DLD1 (cell line): Measurements from ENCODE around the gene TSLP.

Source experiments
- in situ Hi-C: cut with HindIII; loops from 2 replicates; pipeline ENCODE4 v1.10.0; 2017; ENCODE audit warnings: low sequenced_read_pairs

TSLP gene

GRCh38 chr5:111071413-111071812, at the start of gene TSLP:
Gene TSLP (plus strand): TSS chr5:111071713. CDS start chr5:111071891, 178 bp downstream.
- in situ Hi-C loops, result no loop called here

DNA sequence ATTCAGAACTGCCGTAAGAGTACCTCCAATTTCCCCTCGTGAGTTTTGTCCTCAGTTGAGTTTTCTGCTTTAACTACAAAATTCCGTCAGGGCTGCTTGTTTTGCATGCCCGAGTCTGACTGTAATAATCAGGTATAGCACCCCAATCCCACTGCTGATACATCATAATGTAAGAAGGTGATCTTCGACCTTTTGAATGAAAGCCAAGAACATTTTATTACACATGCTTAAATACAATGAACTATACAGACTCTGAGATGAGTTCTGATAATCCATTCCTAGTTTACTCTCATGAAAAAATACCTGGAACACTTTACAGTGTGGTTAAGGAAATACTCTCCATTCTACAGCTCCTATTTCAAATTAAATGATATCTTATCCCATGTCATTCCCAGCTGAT, 49.2 kb upstream of the TSLP start:
- in situ Hi-C loops, result no loop called here

DNA sequence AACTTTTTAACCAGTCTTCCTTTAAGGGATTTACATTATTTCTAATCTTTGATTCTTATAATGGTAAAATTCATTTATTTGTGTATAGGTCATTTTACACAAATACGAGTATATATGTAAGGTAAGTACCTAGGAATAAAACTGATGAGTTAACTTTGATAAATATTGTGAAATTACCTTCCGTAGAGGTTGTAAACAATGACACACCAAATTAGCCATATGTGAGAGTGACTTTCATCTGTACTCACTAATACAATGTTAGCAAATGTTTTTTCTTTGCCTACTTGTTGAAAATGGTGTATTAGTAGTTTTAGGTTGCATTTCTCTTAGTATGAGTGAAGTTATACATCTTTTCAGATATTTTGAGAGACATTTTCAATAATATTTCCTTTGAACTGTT, 42.6 kb upstream of the TSLP start:
- in situ Hi-C loops, result no loop called here

DNA sequence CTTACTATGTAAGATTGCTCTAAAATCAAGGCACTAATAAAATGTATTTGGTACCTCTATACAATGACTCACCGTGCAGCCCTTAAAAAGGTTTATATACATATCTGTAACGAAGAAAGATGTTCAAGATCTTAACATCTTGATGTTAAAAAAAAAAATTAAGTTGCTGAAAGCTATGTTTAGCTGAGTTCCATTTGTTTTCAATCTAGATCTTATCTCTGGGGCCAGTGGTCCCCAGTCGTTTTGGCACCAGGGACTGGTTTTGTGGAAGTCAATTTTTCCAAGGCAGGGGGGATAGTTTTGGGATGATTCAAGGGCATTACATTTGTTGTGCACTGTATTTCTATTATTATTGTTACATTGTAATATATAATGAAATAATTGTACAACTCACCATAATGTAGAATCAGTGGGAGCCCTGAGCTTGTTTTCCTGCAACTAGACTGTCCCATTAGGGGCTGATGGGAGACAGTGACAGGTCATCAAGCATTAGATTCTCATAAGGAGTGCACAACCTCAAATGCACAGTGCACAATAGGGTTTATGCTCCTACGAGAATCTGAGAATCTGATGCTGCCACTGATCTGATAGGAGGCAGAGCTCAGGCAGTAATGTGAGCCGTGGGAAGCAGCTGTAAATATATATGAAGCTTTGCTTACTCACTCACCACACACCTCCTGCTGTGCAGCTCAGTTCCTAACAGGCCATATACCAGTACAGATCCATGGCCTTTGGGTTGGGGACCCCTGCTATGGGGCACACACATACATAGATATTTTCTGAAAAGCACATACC, 27.6 kb upstream of the TSLP start:
- in situ Hi-C loops, result no loop called here

GRCh38 chr5:111058064-111058463, 13.4 kb upstream of the TSLP start:
- in situ Hi-C loops, result no loop called here

DNA sequence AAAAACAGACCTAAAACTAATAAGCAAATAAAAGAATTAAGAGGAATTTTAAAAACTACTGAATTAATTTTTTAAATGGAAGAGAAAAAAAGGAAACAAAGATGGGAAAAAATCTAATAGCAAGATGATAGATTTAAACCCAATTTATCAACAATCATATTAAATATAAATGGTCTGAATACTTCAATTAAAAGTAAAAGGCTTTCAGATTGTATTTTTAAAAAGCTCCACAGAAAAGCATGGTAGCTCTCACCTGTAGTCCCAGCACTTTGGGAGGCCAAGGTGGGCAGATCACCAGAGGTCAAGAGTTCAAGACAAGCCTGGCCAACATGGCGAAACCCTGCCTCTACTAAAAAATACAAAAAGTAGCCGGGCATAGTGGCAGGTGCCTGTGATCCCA, 11.3 kb upstream of the TSLP start:
- in situ Hi-C loops, result no loop called here

GRCh38 chr5:111061618-111062017, 9.9 kb upstream of the TSLP start:
- in situ Hi-C loops, result no loop called here

DNA sequence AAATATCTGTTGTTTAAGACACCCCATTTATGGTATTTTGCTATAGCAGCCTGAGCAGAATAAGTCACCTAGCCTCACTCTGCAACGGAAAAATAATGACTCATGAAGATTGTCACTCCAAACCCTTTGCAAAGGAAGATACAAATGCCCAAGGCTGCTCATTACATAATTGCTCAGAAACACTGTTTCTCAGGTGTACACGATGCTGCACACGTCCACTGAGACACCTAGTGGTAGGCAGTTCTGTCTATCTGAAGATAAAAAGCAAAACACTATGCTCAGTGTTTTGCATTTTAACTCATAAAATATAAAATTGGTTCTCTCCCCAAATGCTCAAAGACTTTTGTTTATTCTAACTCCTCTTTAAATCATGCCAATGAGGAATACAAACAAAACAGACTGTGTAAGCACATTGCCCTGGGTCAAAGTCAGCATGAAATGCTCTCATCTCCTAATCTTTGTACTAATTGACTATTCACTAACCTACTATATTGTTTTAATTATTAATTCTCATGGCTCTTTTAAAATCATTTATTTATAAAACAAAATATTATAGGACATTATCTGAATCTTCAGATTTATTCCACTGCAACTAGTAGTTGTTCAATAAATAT, 7.7 kb upstream of the TSLP start:
- in situ Hi-C loops, result no loop called here

- in situ Hi-C loops, result no loop called here
Measured at GRCh38 chr5:111066261-111066938, 5.1 kb upstream of the TSLP start.

DNA sequence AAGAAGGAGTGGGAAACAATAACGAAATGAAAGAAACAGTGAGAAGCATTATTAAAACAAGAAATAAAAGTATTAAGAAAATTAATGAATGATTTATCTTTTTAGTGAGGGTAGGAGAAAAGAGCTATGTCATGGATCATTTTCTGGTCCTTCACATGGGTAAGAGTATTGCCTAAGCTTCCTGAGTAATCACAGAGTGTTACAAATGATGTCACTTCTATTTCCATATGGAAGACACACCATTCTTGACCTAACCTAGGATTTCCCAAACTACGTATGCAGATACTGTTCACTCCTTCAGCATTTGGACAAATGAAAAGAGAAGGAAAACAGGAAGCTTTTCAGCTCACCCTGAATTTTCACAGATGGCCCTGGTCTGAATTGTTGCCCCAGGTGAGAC, 3.3 kb upstream of the TSLP start:
- in situ Hi-C loops, result no loop called here

GRCh38 chr5:111069839-111070238, 1.7 kb upstream of the TSLP start:
- in situ Hi-C loops, result no loop called here

DNA sequence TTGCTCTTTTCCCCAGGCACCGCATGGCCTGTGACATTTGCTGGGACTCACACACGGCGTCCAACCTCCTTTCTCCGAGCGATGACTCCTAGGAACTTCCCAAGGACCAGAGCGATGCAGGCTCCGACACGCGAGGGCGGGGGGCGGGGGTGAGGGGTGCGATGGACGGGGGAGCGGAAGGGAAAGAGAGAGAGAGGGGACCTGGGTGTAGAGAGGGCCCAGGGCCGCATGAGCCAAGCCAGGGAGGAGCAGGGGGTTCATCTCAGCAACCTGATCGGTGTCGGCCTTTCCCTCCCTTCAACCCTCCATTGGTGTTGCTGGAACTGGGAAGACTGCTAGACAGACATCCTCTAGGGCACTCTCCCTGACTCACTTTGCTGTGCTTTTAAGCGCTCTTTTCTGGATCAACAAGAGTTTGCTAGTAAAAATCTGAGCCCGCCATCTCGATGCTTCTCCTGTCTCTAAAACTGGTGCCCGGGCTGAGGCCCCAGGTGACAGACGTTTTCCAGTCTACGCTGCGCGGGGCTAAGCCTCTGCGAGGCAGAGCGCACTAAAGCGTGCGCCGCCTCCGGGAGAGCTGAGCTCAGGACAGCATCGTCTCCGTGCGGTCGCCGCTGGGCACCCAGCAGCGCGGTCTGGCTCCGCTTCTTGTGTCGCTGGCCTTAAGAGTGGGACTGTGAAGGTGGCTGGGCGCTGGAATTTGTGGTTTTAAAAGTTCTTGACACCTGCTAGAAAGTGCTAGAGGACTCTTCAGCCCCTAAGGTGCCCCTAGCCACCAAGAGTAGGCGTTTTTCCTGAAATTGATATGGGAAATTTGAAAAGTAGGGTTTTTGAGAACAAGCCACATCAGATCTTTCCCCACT, 1.0 kb upstream of the TSLP start:
- in situ Hi-C loops, result no loop called here

GRCh38 chr5:111072949-111073682, 1.6 kb downstream of the TSLP start:
- in situ Hi-C loops, result no loop called here

DNA sequence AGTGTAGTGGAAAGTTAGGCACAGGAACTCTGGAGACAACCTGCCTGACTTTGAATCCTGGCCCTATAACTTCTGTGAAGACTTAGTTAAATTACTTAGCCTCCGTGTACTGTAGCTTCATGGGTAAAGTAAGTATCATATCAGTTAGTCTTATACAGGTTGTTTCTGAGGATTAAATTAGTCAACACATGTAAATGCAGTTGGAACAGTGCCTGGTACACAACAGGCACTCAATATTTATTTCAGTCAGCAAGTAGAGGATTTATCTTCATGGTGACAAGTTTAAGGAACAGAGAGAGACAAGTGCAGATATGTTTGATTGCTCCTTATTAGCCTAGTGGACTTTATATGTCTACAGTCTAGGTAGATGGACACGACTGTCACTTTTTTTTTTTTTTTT, 2.7 kb downstream of the TSLP start:
- in situ Hi-C loops, result no loop called here

DNA sequence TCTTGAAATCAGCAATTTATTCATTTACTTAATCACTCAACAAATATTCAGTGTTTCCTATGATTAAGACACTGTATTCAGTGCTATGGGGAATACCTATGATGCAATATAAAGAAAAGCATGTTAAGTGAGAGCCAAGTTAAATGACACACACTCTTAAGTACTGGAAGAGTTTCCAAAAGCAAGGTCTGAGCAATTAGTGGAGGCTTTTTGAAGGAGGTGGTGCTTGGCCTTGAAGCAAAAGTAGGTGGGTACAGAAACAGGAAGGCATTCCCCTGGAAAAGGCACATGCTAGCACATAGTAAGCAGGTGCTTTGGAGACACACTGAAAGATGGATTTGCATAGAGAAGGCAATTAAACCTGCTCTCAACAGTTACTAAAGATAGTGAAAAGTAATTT, 4.0 kb downstream of the TSLP start:
- in situ Hi-C loops, result no loop called here

DNA sequence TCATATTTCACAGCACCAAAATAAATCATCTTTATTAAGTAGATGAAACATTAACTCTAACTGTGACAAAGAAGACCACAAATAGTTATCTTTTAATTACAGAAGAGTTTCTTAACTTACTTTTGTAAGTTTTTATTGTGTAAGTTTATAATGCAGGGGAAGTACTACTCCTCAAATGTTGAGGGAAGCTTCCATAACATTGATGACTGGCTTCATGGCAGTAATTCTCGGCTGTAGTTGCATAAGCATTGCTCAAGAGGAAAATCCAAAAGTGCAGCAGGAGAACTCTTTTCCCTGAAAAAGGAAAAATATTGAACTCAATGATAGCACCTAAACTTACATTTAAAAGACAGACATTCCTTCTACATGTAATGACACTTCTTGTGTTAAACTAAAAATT, 4.6 kb downstream of the TSLP start:
- in situ Hi-C loops, result no loop called here

DNA sequence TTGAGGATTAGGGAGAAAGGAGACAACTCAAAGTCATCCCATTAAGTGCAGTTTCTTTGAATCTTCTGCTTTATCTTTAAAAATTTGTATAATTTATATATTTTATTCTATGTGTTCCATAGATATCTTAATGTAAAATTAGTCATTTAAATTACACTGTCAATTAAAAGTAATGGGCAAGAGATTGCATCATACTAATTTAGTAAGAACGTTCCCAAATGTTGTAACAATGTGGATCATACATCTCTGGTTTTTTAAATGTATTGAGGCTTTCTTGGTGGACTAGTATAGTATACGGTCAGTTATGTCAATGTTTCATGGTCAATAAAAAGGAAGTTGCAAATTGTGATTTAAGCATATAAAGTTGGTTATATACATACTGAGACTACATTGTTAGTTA, 6.2 kb downstream of the TSLP start:
- in situ Hi-C loops, result no loop called here

- in situ Hi-C loops, result no loop called here
Measured at GRCh38 chr5:111079846-111080245, 8.3 kb downstream of the TSLP start.

- in situ Hi-C loops, result no loop called here
Measured at GRCh38 chr5:111083323-111083722, 11.8 kb downstream of the TSLP start.

GRCh38 chr5:111092062-111092853, 20.7 kb downstream of the TSLP start, which contains the start of gene WDR36:
Gene WDR36 (plus strand): TSS chr5:111092348. CDS start chr5:111092457, 109 bp downstream.
- in situ Hi-C loops, result no loop called here
